Measurements from ENCODE around the gene AHRR.
A peak's percentile ranks its signal among the peaks of the same experiment; 100 is the strongest.

The AHRR gene

GRCh38 chr5:431001-431710 lies 109.6 kb downstream of the AHRR start:
- DNase-seq = peak; percentile 48 to 53

DNA sequence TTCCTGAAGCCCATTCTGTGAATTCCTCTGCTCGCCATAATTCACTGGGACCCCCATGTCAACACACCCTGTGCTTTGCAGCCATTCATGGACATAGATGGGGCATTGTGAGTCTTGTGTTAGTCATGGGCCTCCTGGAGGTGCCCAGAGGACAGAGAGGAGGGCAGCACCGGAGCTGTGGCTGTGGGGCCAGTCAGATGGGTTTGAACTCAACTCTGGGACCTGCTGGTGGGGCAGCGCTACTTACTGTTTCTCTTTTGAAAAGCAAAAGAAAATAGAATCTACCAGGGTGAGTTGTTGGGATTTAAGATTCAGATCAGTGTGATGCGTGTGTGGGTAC lies 110.2 kb downstream of the AHRR start:
- no peak for DNase-seq

- no peak for DNase-seq
Observed at GRCh38 chr5:432201-432927, 110.8 kb downstream of the AHRR start.

DNA sequence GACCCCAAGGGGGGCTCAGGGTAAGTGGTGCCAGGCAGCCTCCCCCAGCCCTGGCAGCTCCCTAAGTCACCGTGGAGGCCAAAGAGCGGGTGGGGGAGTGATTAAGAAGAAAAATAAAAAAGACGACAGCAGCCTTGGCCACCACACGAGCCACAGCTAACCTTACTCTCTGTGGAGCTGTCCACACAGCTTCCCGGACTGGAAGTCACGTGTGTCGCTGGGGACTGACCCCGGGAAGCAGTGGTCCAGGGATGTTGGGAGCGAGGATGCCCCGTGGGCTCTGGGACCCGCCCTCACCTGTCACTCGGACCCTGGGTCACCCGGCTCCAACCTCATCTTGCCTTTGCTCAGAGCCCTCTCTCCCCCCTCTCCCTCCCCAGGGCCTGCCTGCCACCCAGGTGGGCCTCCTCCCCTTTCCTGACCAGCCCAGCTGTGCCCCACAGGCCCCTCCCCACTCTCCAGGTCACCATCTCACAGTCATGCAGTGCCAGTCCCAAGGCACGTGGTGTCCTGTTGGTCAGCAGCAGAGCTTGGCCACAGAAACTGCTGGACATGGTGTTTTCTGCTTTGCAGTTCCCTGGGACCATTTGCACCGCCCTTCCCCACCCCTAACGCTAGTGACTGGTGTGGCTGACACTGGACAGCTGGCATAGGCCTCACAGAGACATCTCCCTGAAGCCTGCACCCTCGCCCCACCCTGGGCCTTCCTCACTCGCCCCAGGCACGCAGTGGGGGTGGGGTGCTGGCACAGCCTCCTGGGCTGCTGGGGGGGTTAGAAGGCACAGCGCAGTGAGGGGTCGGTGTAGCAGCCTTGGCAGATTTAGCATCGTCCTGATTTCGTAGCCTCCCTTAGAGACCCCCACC lies 111.6 kb downstream of the AHRR start:
- no peak for DNase-seq

- no peak for DNase-seq
Observed at GRCh38 chr5:433836-434235, 112.3 kb downstream of the AHRR start.

- no peak for DNase-seq
Observed at GRCh38 chr5:434443-435146, 113.1 kb downstream of the AHRR start.

GRCh38 chr5:435156-435790 lies 113.8 kb downstream of the AHRR start:
- DNase-seq = no peak

DNA sequence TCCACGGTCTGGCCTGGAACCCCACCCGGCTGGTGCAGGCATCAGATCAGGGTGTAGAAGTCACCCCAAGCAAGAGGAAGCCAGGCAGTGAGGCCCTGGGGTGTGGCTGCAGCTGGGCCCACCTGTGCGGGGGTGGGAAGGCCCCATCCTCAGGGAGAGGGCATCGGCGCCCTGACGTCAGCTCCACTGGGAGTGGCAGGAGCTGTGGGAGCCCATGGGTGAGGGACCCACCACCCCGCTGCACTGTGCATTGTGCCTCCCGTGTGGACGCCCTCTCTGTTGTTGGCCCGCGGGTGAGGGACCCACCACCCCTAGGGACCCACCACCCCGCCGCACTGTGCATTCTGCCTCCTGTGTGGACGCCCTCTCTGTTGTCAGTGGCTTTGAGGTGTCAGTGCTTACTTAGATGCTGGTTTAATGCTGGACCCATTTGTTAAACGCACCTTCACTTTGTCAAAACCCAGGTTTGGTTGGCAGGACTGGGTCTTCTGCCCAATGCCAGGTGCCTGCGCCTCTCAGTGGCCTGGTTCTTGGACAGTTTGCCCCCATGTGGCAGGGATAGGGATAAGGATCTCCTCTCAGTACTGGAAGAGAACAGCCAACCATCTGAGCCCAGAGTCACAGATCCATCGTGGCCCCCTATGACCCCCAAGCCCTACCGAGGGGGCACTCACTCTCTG lies 114.6 kb downstream of the AHRR start:
- DNase-seq = peak; percentile 33 to 44

DNA sequence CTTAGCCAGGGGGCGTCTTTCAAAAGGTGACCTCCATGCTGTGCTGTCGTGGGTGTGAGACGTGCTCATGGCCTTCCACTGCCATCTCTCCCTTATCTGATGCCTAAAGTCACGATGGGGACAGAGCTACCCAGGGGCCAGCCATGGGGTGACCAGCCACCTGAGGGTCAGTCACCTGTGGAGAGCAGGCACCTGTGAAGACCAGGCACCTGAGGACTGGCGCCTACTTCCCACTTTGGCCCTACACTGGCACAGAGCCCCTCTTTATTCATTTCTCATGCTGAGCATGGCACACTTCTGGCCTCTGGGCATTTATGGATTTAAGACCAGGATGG lies 115.1 kb downstream of the AHRR start:
- DNase-seq = no peak

- DNase-seq = no peak
Observed at GRCh38 chr5:437281-437771, 115.8 kb downstream of the AHRR start.

DNA sequence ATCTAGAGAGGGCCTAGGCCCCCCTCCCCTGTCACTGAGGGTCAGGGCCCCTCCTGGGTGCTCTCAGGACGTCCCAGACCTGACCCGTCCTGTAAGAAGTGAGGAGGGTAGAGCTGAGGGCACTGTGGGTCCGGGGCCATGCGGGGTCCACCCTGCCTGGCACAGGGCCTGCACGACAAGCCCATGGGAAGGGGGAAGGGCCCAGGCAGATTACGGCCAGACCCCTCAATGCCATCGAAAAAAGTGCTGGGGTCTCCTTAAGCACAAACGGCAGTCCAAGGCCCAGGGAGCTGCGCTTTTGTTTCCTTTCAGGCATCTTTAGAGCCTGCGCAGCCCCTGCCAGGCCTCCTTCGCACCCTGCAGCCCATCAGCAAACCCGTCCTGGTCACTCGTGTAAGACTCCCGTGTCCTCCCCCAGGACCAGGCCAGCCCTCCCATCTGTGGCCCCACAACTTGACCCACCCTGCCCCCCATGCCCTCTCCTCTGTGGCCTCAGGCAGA lies 117.0 kb downstream of the AHRR start:
- DNase-seq = no peak

- no peak for DNase-seq
Observed at GRCh38 chr5:439181-439580, 117.7 kb downstream of the AHRR start.

DNA sequence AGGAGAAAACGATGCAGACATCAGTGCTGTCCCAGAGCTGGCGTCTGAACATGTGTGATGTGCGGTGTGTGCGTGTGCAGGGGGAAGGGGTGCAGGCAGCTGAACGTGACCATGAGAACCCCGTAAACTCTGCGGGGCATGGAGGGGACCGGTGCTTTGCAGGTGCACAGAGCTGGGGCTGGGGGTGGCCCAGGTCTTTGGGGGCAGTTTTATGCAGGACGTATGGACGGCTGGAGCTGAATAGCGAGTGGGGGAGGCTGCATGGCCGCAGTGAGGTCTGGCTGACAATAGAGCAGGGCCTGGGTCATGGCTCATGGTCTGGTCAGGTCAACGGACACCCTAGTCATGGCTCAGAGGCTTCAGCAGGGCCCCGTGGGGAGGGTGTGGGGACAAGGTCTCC lies 118.1 kb downstream of the AHRR start:
- DNase-seq = no peak

DNA sequence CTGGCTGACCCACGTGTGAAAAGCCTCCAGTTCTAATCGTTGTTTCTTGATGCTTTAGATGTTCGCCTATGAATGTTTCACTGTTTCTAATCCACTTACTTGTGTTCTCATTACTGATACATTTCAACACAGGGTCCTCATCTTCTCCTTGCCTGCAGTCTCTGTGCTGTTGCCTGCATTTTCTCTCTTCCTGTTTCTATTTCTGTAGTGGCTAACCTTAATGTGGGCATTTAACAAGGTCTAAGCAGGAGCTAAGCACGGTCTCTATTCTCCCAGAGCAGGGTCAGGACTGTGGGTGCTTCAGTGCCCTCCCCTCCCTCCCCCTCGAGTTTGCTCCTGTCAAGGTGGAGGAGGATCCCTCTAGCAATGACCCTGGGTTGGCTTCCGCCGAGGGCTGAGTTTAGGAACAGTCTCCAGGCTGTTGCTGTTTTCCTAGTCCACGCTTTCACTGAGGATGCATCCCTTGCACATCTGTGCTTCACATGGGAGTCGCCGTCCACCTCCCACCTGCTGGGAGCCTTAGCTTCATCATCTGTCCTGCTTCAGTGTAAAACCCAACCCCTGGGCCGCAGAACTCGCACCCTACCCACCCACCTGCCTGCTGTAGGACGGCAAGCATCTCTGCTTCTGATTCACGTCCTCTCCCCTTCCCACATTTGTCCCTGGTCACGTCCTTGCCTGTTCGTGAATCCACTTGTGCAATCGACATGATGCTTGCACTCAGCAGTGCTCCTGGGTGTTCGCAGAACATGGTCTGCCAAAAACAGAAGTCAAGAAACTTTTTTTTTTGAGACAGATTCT lies 119.1 kb downstream of the AHRR start:
- peak; percentile 35 to 45 for DNase-seq

GRCh38 chr5:441996-442334 lies 120.5 kb downstream of the AHRR start:
- no peak for DNase-seq

- DNase-seq = peak; percentile 47 to 48
Observed at GRCh38 chr5:442335-443238, 121.1 kb downstream of the AHRR start, which contains the start of gene EXOC3. Gene EXOC3, plus strand, starts transcription at chr5:443176. Its CDS starts 3,030 bp downstream, at chr5:446206.

- no peak for DNase-seq
Observed at GRCh38 chr5:443239-444151, 122.0 kb downstream of the AHRR start.

DNA sequence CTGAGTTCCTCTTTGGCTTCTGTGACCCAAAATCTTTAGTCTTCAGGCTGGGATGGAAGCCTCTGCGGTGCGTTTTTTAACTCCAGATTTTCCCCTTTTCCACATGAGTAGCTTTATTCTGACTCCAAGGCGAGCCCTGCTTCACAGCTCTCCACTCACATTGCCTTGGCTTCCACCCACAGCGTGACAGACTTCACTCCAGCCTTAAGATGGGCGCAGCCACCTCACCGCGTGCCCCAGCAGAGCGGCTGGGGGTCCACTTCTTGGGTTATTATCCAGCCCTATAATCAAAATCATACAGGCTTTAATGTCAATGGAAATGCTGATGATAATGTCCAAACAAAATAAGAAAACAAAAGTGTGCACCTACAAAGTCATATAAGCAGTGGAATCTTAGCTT lies 122.7 kb downstream of the AHRR start:
- no peak for DNase-seq

DNA sequence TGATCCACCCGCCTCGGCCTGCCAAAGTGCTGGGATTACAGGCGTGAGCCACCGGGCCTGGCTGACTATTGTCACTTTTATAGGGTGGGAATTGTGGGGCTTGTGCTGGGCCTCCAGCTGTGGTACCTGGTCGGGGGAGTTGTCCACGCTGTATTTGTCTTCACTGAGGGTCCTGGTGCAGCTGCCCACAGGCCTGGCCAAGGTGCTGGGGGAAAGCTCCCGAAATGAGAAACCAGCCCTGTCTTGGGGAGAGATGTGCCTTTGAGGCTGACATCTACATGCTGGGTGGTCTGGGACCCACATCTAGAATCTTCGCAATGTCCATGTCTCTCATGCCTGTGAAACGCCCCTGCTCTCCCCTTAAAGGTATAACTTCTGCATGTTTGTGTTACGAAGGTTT lies 124.1 kb downstream of the AHRR start:
- DNase-seq = no peak
